GM21526 (cell line): ENCODE results near the gene NFIC.
"Not testable (repeated sequence)": the region's sequence is repeated elsewhere in the genome, so short reads cannot be mapped to it uniquely, and the experiment has no call there.

ENCODE experiments used
- ATAC-seq: cut with Tn5 transposase; IDR thresholded peaks from one replicate; pipeline ENCODE4 v1.9.1; 2021; ENCODE audit warnings: moderate library complexity; ENCODE audit not compliant: unreplicated experiment, low FRiP score

NFIC gene

GRCh38 chr19:3444695-3445234 is 78.4 kb downstream of the NFIC start:
- no peak for ATAC-seq

- ATAC-seq = not testable (repeated sequence)
Measured at GRCh38 chr19:3446657-3447056, 80.3 kb downstream of the NFIC start.

- ATAC-seq = no peak
Measured at GRCh38 chr19:3448616-3449334, 82.4 kb downstream of the NFIC start.

- no peak for ATAC-seq
Measured at GRCh38 chr19:3450796-3451411, 84.5 kb downstream of the NFIC start.

GRCh38 chr19:3451451-3451866 is 85.1 kb downstream of the NFIC start:
- ATAC-seq = no peak

- no peak for ATAC-seq
Measured at GRCh38 chr19:3452171-3452941, 86.0 kb downstream of the NFIC start.

GRCh38 chr19:3452942-3453214 is 86.5 kb downstream of the NFIC start:
- ATAC-seq = not testable (repeated sequence)

- ATAC-seq = no peak
Measured at GRCh38 chr19:3453840-3454239, 87.5 kb downstream of the NFIC start.

GRCh38 chr19:3454656-3455392 is 88.4 kb downstream of the NFIC start:
- no peak for ATAC-seq

GRCh38 chr19:3455393-3455955 is 89.1 kb downstream of the NFIC start:
- ATAC-seq = no peak

- no peak for ATAC-seq
Measured at GRCh38 chr19:3455960-3456601, 89.7 kb downstream of the NFIC start.

- ATAC-seq = no peak
Measured at GRCh38 chr19:3456925-3457527, 90.6 kb downstream of the NFIC start.

- no peak for ATAC-seq
Measured at GRCh38 chr19:3457528-3458228, 91.3 kb downstream of the NFIC start.

GRCh38 chr19:3458229-3459088 is 92.1 kb downstream of the NFIC start:
- no peak for ATAC-seq

GRCh38 chr19:3459089-3459881 is 92.9 kb downstream of the NFIC start:
- ATAC-seq = no peak

GRCh38 chr19:3459965-3460582 is 93.7 kb downstream of the NFIC start:
- ATAC-seq = no peak
